K562 (cell line): Measurements from ENCODE around the gene GGNBP2. TPM values are rescaled to one million over a fixed set of nuclear protein-coding genes. Genes with fewer than 3 reads are reported as not detected.
A peak's percentile ranks its signal among the peaks of the same experiment; 100 is the strongest.

Experiments
- CBX3 ChIP-seq, 2 experiments: IDR thresholded peaks; 1 replicate in 1 of 2; 2 replicates in 1 of 2; pipeline ENCODE4 v1.6.1; 2012; ENCODE audit warnings: inconsistent platforms in 2 of 2, low read length in 2 of 2, borderline replicate concordance in 1 of 2, control low read depth in 1 of 2
- DLX4 ChIP-seq: fragments of 250-450 bp; sonication (Bioruptor Pico); IDR thresholded peaks from 2 replicates; pipeline ENCODE4 v1.6.1; 2021; ENCODE audit warnings: mild to moderate bottlenecking
- DPF2 ChIP-seq: fragments of 450-650 bp; IDR thresholded peaks from 2 replicates; pipeline ENCODE4 v1.6.1; 2016
- FOSL1 ChIP-seq: fragments of 200-800 bp; sonication (Bioruptor generic); conservative IDR thresholded peaks from 2 replicates; pipeline ENCODE4 v1.6.1; 2016; ENCODE audit warnings: missing genetic modification characterization, missing compliant biosample characterization
- GABPA ChIP-seq: fragments of 200-800 bp; sonication (Bioruptor generic); conservative IDR thresholded peaks from 2 replicates; pipeline ENCODE4 v1.6.1; 2016; ENCODE audit warnings: low read depth, missing genetic modification characterization, missing compliant biosample characterization
- HMGN3 ChIP-seq: IDR thresholded peaks from 2 replicates; pipeline ENCODE4 v1.6.1; 2011; ENCODE audit warnings: borderline replicate concordance, low read depth, mild to moderate bottlenecking, mixed read lengths, low read length; ENCODE audit not compliant: insufficient read length; ENCODE audit errors: extremely low read depth
- KAT8 ChIP-seq: fragments of 450-650 bp; IDR thresholded peaks from 2 replicates; pipeline ENCODE4 v1.6.1; 2016; ENCODE audit warnings: low read depth, mild to moderate bottlenecking
- KLF10 ChIP-seq: fragments of 250-450 bp; sonication (Bioruptor Pico); IDR thresholded peaks from 2 replicates; pipeline ENCODE4 v1.6.1; 2021; ENCODE audit warnings: matching md5 sums
- NR4A1 ChIP-seq, 2 experiments: fragments of 250-450 bp in 1 of 2; fragments of 450-650 bp in 1 of 2; sonication (Bioruptor Pico) in 1 of 2; IDR thresholded peaks; 2 replicates each; pipeline versions ENCODE4 v1.4.0 to v1.6.1; 2016 to 2020; ENCODE audit warnings: mild to moderate bottlenecking in 2 of 2, missing compliant biosample characterization in 1 of 2, missing genetic modification characterization in 1 of 2, moderate library complexity in 1 of 2
- PCBP2 ChIP-seq: fragments of 200-400 bp; formaldehyde crosslinking; IDR thresholded peaks from 2 replicates; pipeline ENCODE4 v1.6.1; 2018; ENCODE audit warnings: low read length, low read depth, mild to moderate bottlenecking, moderate library complexity; ENCODE audit not compliant: poor library complexity, severe bottlenecking
- PML ChIP-seq: IDR thresholded peaks from 2 replicates; pipeline ENCODE4 v1.6.1; 2012; ENCODE audit warnings: low read length, inconsistent platforms
- SMARCC2 ChIP-seq: fragments of 450-650 bp; IDR thresholded peaks from 2 replicates; pipeline ENCODE4 v1.6.1; 2017; ENCODE audit warnings: antibody characterized with exemption, moderate library complexity, mild to moderate bottlenecking, low read depth
- SNIP1 ChIP-seq: fragments of 450-650 bp; IDR thresholded peaks from 2 replicates; pipeline ENCODE4 v1.7.1; 2017; ENCODE audit warnings: low read depth, mild to moderate bottlenecking
- TBP ChIP-seq: optimal IDR thresholded peaks from 2 replicates; pipeline ENCODE3; 2011; ENCODE audit warnings: low read depth, low read length, improper control_type of control experiment
- THAP7 ChIP-seq: fragments of 250-450 bp; sonication (Bioruptor Pico); IDR thresholded peaks from 2 replicates; pipeline ENCODE4 v1.5.0; 2021
- ZFPM2 ChIP-seq: fragments of 250-450 bp; sonication (Bioruptor Pico); IDR thresholded peaks from 2 replicates; pipeline ENCODE4 v1.5.1; 2022; ENCODE audit warnings: mild to moderate bottlenecking
- ZNF124 ChIP-seq: sonication (generic); formaldehyde crosslinking; IDR thresholded peaks from 2 replicates; pipeline ENCODE4 v1.8.1; 2022; ENCODE audit warnings: missing genetic modification reagents
- ZNF165 ChIP-seq: fragments of 250-450 bp; sonication (Bioruptor Pico); IDR thresholded peaks from 2 replicates; pipeline ENCODE4 v1.4.0; 2020; ENCODE audit warnings: borderline replicate concordance
- ZNF174 ChIP-seq: fragments of 250-450 bp; sonication (Bioruptor Pico); IDR thresholded peaks from 2 replicates; pipeline ENCODE4 v1.4.0; 2020; ENCODE audit warnings: mild to moderate bottlenecking
- ZNF445 ChIP-seq: fragments of 250-450 bp; sonication (Bioruptor Pico); IDR thresholded peaks from 2 replicates; pipeline ENCODE4 v1.4.0; 2020; ENCODE audit warnings: low read depth, mild to moderate bottlenecking, moderate library complexity
- ZNF561 ChIP-seq: fragments of 450-650 bp; formaldehyde crosslinking; conservative IDR thresholded peaks from 2 replicates; pipeline ENCODE4 v1.4.0; 2020; ENCODE audit warnings: mild to moderate bottlenecking, moderate library complexity
- polyA plus RNA-seq, 8 experiments: library from polyadenylated mRNA; depleted of rRNA in 4 of 8; stranded (reverse) in 5 of 8; unstranded in 3 of 8; fragments of >200 nt; fragmentation: Nextera tagmentation in 2 of 8; fragmentation: Illumina TruSeq in 1 of 8; extraction: Ambion mirVana in 2 of 8; extraction: Trizol in 1 of 8; gene quantifications; 2 replicates each; pipeline versions ENCODE4 v1.2.1 to v1.2.3, GENCODE V29; 2011 to 2014; ENCODE audit warnings: inconsistent platforms in 1 of 8, missing spikeins in 1 of 8
- total RNA-seq, 7 experiments: library from RNA; depleted of rRNA in 6 of 7; stranded (reverse); fragments of >200 nt in 6 of 7; fragmentation: Illumina TruSeq in 2 of 7; extraction: Trizol in 2 of 7; gene quantifications; 2 replicates each; pipeline versions ENCODE4 v1.2.1 to v1.2.3, GENCODE V29; 2011 to 2021; ENCODE audit warnings: low replicate concordance in 1 of 7
- TF ChIP-seq, protein P1 (sequence below): fragments of 450-650 bp; formaldehyde crosslinking; IDR thresholded peaks from 2 replicates; pipeline ENCODE4 v1.4.0; 2020; ENCODE audit warnings: mild to moderate bottlenecking, moderate library complexity
- TF ChIP-seq, protein P2 (sequence below): sonication (generic); formaldehyde crosslinking; IDR thresholded peaks from 2 replicates; pipeline ENCODE4 v1.8.0; 2022; ENCODE audit warnings: mild to moderate bottlenecking, missing genetic modification reagents

GGNBP2 gene
- total and polyA plus RNA-seq, 9 of the 15 experiments (the other 6 are each of a cell fraction or from before 2014, with no cell fraction given), result 35.7 to 96.6 (median 64.1) TPM

DNA sequence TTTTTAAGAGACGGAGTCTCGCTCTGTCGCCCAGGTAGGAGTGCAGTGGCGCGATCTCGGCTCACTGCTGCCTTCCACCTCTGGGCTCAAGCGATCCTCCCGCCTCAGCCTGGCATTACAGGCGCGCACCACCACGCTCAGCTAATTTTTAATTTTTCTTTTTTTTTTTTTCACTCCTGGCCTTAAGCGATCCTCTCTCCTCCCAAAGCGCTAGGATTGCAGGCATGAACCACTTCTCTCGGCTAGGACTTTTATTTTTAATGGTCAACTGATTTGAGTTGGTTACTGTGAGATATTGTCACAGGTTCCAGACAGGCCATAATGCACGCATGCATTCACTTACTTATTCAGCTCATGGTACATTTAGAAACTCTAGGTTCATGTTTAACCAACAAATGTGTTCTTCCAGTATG lies 9.0 kb upstream of the GGNBP2 start (continued):
- no peak for TF ChIP-seq SNIP1
- no peak for TF ChIP-seq ZNF445 (CRISPR knock-in tag)
- no peak for TF ChIP-seq DPF2
- TF ChIP-seq ZFPM2, result no peak
- TF ChIP-seq, protein P1, sequence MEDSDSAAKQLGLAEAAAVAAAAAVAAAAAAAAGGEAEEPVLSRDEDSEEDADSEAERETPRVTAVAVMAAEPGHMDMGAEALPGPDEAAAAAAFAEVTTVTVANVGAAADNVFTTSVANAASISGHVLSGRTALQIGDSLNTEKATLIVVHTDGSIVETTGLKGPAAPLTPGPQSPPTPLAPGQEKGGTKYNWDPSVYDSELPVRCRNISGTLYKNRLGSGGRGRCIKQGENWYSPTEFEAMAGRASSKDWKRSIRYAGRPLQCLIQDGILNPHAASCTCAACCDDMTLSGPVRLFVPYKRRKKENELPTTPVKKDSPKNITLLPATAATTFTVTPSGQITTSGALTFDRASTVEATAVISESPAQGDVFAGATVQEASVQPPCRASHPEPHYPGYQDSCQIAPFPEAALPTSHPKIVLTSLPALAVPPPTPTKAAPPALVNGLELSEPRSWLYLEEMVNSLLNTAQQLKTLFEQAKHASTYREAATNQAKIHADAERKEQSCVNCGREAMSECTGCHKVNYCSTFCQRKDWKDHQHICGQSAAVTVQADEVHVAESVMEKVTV (CRISPR knock-in tag), result no peak
- no peak for TF ChIP-seq THAP7
- TF ChIP-seq FOSL1, result 0 out of 2 replicates have a peak, but pooled peaks have one; percentile 39
- TF ChIP-seq ZNF165 (CRISPR knock-in tag), result no peak
- 0 out of 2 replicates have a peak, but pooled peaks have one; percentile 29 for TF ChIP-seq SMARCC2
- no peak for TF ChIP-seq NR4A1 (CRISPR knock-in tag; IDR thresholded peaks at IDR 0.05)
- TF ChIP-seq NR4A1 (tag; IDR thresholded peaks at IDR 0.05), result no peak
- TF ChIP-seq HMGN3, result no peak
- TF ChIP-seq PML, result no peak
- no peak for TF ChIP-seq ZNF561 (CRISPR knock-in tag)
- TF ChIP-seq TBP, result no peak
- no peak for TF ChIP-seq ZNF124
- peak; percentile 88 for TF ChIP-seq GABPA (tag)
- TF ChIP-seq CBX3 (IDR thresholded peaks at IDR 0.05; ENCODE audit: borderline replicate concordance in 1 of 2, low read length in 2 of 2), result no peak
- TF ChIP-seq PCBP2, result no peak
- TF ChIP-seq, protein P2, sequence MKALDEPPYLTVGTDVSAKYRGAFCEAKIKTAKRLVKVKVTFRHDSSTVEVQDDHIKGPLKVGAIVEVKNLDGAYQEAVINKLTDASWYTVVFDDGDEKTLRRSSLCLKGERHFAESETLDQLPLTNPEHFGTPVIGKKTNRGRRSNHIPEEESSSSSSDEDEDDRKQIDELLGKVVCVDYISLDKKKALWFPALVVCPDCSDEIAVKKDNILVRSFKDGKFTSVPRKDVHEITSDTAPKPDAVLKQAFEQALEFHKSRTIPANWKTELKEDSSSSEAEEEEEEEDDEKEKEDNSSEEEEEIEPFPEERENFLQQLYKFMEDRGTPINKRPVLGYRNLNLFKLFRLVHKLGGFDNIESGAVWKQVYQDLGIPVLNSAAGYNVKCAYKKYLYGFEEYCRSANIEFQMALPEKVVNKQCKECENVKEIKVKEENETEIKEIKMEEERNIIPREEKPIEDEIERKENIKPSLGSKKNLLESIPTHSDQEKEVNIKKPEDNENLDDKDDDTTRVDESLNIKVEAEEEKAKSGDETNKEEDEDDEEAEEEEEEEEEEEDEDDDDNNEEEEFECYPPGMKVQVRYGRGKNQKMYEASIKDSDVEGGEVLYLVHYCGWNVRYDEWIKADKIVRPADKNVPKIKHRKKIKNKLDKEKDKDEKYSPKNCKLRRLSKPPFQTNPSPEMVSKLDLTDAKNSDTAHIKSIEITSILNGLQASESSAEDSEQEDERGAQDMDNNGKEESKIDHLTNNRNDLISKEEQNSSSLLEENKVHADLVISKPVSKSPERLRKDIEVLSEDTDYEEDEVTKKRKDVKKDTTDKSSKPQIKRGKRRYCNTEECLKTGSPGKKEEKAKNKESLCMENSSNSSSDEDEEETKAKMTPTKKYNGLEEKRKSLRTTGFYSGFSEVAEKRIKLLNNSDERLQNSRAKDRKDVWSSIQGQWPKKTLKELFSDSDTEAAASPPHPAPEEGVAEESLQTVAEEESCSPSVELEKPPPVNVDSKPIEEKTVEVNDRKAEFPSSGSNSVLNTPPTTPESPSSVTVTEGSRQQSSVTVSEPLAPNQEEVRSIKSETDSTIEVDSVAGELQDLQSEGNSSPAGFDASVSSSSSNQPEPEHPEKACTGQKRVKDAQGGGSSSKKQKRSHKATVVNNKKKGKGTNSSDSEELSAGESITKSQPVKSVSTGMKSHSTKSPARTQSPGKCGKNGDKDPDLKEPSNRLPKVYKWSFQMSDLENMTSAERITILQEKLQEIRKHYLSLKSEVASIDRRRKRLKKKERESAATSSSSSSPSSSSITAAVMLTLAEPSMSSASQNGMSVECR (CRISPR knock-in tag), result no peak
- TF ChIP-seq ZNF174 (CRISPR knock-in tag), result no peak
- no peak for TF ChIP-seq KAT8
- TF ChIP-seq KLF10 (CRISPR knock-in tag), result no peak
- no peak for TF ChIP-seq DLX4 (CRISPR knock-in tag)
